K562 (cell line): ENCODE results near the gene COL26A1. TPM values are rescaled to one million over a fixed set of nuclear protein-coding genes. Genes with fewer than 3 reads are reported as not detected.

Experiments
- ARNT ChIP-seq, 2 experiments: fragments of 450-650 bp; IDR thresholded peaks; 2 replicates each; pipeline ENCODE4 v1.6.1; 2016; ENCODE audit warnings: mild to moderate bottlenecking in 1 of 2
- ATF7 ChIP-seq: fragments of 450-650 bp; IDR thresholded peaks from 2 replicates; pipeline ENCODE4 v1.7.1; 2014; ENCODE audit warnings: mild to moderate bottlenecking, moderate library complexity
- BMI1 ChIP-seq: fragments of 150-350 bp; IDR thresholded peaks from 2 replicates; pipeline ENCODE4 v1.6.1; 2014; ENCODE audit warnings: low read length
- CBX8 ChIP-seq: fragments of 200-600 bp; sonication (generic); IDR thresholded peaks from 2 replicates; pipeline ENCODE4 v1.6.1; 2012; ENCODE audit warnings: borderline replicate concordance, mixed run types, low read depth, mild to moderate bottlenecking, moderate library complexity, mixed read lengths, low read length, control low read depth, inconsistent platforms; ENCODE audit not compliant: poor library complexity, severe bottlenecking; ENCODE audit errors: extremely low read depth
- CHCHD3 ChIP-seq: fragments of 250-450 bp; sonication (Bioruptor Pico); IDR thresholded peaks from 2 replicates; pipeline ENCODE4 v2.1.2; 2022; ENCODE audit warnings: mild to moderate bottlenecking
- GTF3C2 ChIP-seq: IDR thresholded peaks from 3 replicates; pipeline ENCODE4 v1.6.1; 2011; ENCODE audit warnings: borderline replicate concordance, mild to moderate bottlenecking, moderate library complexity; ENCODE audit not compliant: insufficient read length; ENCODE audit errors: extremely low read depth
- HES1 ChIP-seq: fragments of 450-650 bp; IDR thresholded peaks from 2 replicates; pipeline ENCODE4 v1.6.1; 2016; ENCODE audit warnings: low read depth, mild to moderate bottlenecking, moderate library complexity
- MEIS2 ChIP-seq: fragments of 450-650 bp; IDR thresholded peaks from 2 replicates; pipeline ENCODE4 v1.6.1; 2014; ENCODE audit warnings: mild to moderate bottlenecking; ENCODE audit not compliant: partially characterized antibody
- MYC ChIP-seq, 2 experiments: fragments of 250-450 bp in 1 of 2; sonication (Bioruptor Pico) in 1 of 2; IDR thresholded peaks; 2 replicates each; pipeline versions ENCODE4 v1.5.1 to v1.6.1; 2012 to 2021; ENCODE audit warnings: low read depth in 2 of 2, borderline replicate concordance in 1 of 2, improper control_type of control experiment in 1 of 2, low read length in 1 of 2, mild to moderate bottlenecking in 1 of 2, moderate library complexity in 1 of 2
- NCOA6 ChIP-seq: fragments of 450-650 bp; IDR thresholded peaks from 2 replicates; pipeline ENCODE4 v1.6.1; 2017; ENCODE audit warnings: mild to moderate bottlenecking
- RBM25 ChIP-seq: fragments of 200-400 bp; formaldehyde crosslinking; IDR thresholded peaks from 2 replicates; pipeline ENCODE4 v1.6.1; 2018; ENCODE audit warnings: low read length, low read depth, moderate library complexity; ENCODE audit not compliant: severe bottlenecking
- SMAD3 ChIP-seq: fragments of 450-650 bp; formaldehyde crosslinking; conservative IDR thresholded peaks from 2 replicates; pipeline ENCODE4 v1.4.0; 2020; ENCODE audit warnings: mild to moderate bottlenecking
- TBL1XR1 ChIP-seq, 2 experiments: IDR thresholded peaks; 2 replicates each; pipeline ENCODE4 v1.6.1; 2012; ENCODE audit warnings: improper control_type of control experiment in 2 of 2, low read length in 2 of 2, mild to moderate bottlenecking in 1 of 2
- TRIM24 ChIP-seq, 2 experiments: fragments of 450-650 bp; IDR thresholded peaks; 2 replicates each; pipeline ENCODE4 v1.6.1; 2016
- ZBTB11 ChIP-seq, 3 experiments: fragments of 200-800 bp in 1 of 3; fragments of 250-450 bp in 1 of 3; fragments of 450-650 bp in 1 of 3; sonication (Bioruptor Pico) in 1 of 3; sonication (Bioruptor generic) in 1 of 3; formaldehyde crosslinking in 1 of 3; IDR thresholded peaks; 2 replicates each; pipeline versions ENCODE4 v1.6.1 to v1.8.0; 2016 to 2022; ENCODE audit warnings: mild to moderate bottlenecking in 2 of 3, missing genetic modification characterization in 2 of 3, missing compliant biosample characterization in 1 of 3, moderate library complexity in 1 of 3
- ZFP30 ChIP-seq: fragments of 250-450 bp; sonication (Bioruptor Pico); IDR thresholded peaks from 2 replicates; pipeline ENCODE4 v1.8.0; 2022; ENCODE audit warnings: moderate library complexity, mild to moderate bottlenecking, inconsistent platforms, borderline replicate concordance
- ZNF324 ChIP-seq: fragments of 250-450 bp; sonication (Bioruptor Pico); IDR thresholded peaks from 2 replicates; pipeline ENCODE4 v1.4.0; 2020; ENCODE audit warnings: mild to moderate bottlenecking
- polyA plus RNA-seq, 8 experiments: library from polyadenylated mRNA; depleted of rRNA in 4 of 8; stranded (reverse) in 5 of 8; unstranded in 3 of 8; fragments of >200 nt; fragmentation: Nextera tagmentation in 2 of 8; fragmentation: Illumina TruSeq in 1 of 8; extraction: Ambion mirVana in 2 of 8; extraction: Trizol in 1 of 8; gene quantifications; 2 replicates each; pipeline versions ENCODE4 v1.2.1 to v1.2.3, GENCODE V29; 2011 to 2014; ENCODE audit warnings: inconsistent platforms in 1 of 8, missing spikeins in 1 of 8
- total RNA-seq, 7 experiments: library from RNA; depleted of rRNA in 6 of 7; stranded (reverse); fragments of >200 nt in 6 of 7; fragmentation: Illumina TruSeq in 2 of 7; extraction: Trizol in 2 of 7; gene quantifications; 2 replicates each; pipeline versions ENCODE4 v1.2.1 to v1.2.3, GENCODE V29; 2011 to 2021; ENCODE audit warnings: low replicate concordance in 1 of 7
- TF ChIP-seq, protein P1 (sequence below): fragments of 250-450 bp; sonication (Bioruptor Pico); IDR thresholded peaks from 2 replicates; pipeline ENCODE4 v1.5.0; 2020; ENCODE audit warnings: mild to moderate bottlenecking

COL26A1 gene
- total and polyA plus RNA-seq, 9 of the 15 experiments (the other 6 are each of a cell fraction or from before 2014, with no cell fraction given) = 0.04 to 0.39 (median 0.07) TPM; not detected in 5

GRCh38 chr7:101321491-101322401, 40.9 kb upstream of the COL26A1 start, which contains the start of gene IFT22 (continued):
- TF ChIP-seq HES1 = no peak
- TF ChIP-seq SMAD3 (CRISPR knock-in tag) = no peak
- peak; percentile 80 for TF ChIP-seq BMI1
- no peak for TF ChIP-seq ZFP30 (CRISPR knock-in tag)
- TF ChIP-seq TBL1XR1 (IDR thresholded peaks at IDR 0.05; ENCODE audit: low read length in 2 of 2) = no peak
- TF ChIP-seq TRIM24 (IDR thresholded peaks at IDR 0.05) = no peak
- TF ChIP-seq RBM25 = no peak
- no peak for TF ChIP-seq CBX8
- TF ChIP-seq MYC (IDR thresholded peaks at IDR 0.05; ENCODE audit: low read depth, low read length) = no peak
- TF ChIP-seq MYC (CRISPR knock-in tag; IDR thresholded peaks at IDR 0.05; ENCODE audit: borderline replicate concordance, low read depth) = no peak
- TF ChIP-seq ZBTB11 (CRISPR knock-in tag; IDR thresholded peaks at IDR 0.05) = peak in 1 of 3 experiments; percentile 53; a peak in 1 of 6 replicates
- peak; percentile 20; the same call in 1 of the 2 replicates for TF ChIP-seq ATF7
- TF ChIP-seq NCOA6 = no peak
- no peak for TF ChIP-seq MEIS2
- TF ChIP-seq, protein P1, sequence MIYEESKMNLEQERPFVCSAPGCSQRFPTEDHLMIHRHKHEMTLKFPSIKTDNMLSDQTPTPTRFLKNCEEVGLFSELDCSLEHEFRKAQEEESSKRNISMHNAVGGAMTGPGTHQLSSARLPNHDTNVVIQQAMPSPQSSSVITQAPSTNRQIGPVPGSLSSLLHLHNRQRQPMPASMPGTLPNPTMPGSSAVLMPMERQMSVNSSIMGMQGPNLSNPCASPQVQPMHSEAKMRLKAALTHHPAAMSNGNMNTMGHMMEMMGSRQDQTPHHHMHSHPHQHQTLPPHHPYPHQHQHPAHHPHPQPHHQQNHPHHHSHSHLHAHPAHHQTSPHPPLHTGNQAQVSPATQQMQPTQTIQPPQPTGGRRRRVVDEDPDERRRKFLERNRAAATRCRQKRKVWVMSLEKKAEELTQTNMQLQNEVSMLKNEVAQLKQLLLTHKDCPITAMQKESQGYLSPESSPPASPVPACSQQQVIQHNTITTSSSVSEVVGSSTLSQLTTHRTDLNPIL (CRISPR knock-in tag) = no peak
- no peak for TF ChIP-seq ZNF324 (CRISPR knock-in tag)
- no peak for TF ChIP-seq CHCHD3 (CRISPR knock-in tag)
- TF ChIP-seq GTF3C2 = no peak
- TF ChIP-seq ARNT (IDR thresholded peaks at IDR 0.05) = no peak
